DMS114 treated with DMSO at 0.1 percent for 48 hours (cell line): ENCODE data around the gene PI4K2B.
"Not testable (repeated sequence)": the region's sequence is repeated elsewhere in the genome, so short reads cannot be mapped to it uniquely, and the experiment has no call there.

ENCODE experiments used
- DNase-seq: peaks from one replicate; lab custom pipeline; 2025; ENCODE audit not compliant: unreplicated experiment; lab: John Stamatoyannopoulos, UW

The PI4K2B gene

GRCh38 chr4:25302626-25303025, 68.8 kb downstream of the PI4K2B start:
- no peak for DNase-seq

GRCh38 chr4:25303578-25303977, 69.7 kb downstream of the PI4K2B start:
- DNase-seq = no peak

- DNase-seq = no peak
Observed at GRCh38 chr4:25306518-25307057, 72.8 kb downstream of the PI4K2B start.

GRCh38 chr4:25307596-25307995, 73.8 kb downstream of the PI4K2B start:
- no peak for DNase-seq

GRCh38 chr4:25308306-25308705, 74.5 kb downstream of the PI4K2B start:
- DNase-seq = no peak

GRCh38 chr4:25308761-25309160, 74.9 kb downstream of the PI4K2B start:
- no peak for DNase-seq

GRCh38 chr4:25310066-25310802, 76.4 kb downstream of the PI4K2B start:
- DNase-seq = no peak

- no peak for DNase-seq
Observed at GRCh38 chr4:25310803-25311166, 77.0 kb downstream of the PI4K2B start.

GRCh38 chr4:25312496-25313200, 78.8 kb downstream of the PI4K2B start, which contains the start of gene ZCCHC4:
TSS of gene ZCCHC4 (plus strand) at chr4:25312774. CDS start at chr4:25312810, 36 bp downstream.
- peak; percentile 71 for DNase-seq

- no peak for DNase-seq
Observed at GRCh38 chr4:25313201-25313895, 79.5 kb downstream of the PI4K2B start.

- no peak for DNase-seq
Observed at GRCh38 chr4:25320336-25320735, 86.5 kb downstream of the PI4K2B start.

GRCh38 chr4:25320773-25321172, 86.9 kb downstream of the PI4K2B start:
- DNase-seq = no peak

- DNase-seq = no peak
Observed at GRCh38 chr4:25321703-25322102, 87.9 kb downstream of the PI4K2B start.

GRCh38 chr4:25328463-25328862, 94.6 kb downstream of the PI4K2B start:
- not testable (repeated sequence) for DNase-seq
